NCI-H1048 (cell line): ENCODE measurements around the gene GIMAP4.
"Not testable (repeated sequence)": the region's sequence is repeated elsewhere in the genome, so short reads cannot be mapped to it uniquely, and the experiment has no call there.

Experiments used
- DNase-seq: peaks from one replicate; lab custom pipeline; 2025; lab: John Stamatoyannopoulos, UW

GIMAP4 gene

GRCh38 chr7:150580638-150581394, 13.6 kb downstream of the GIMAP4 start:
- DNase-seq, result no peak

GRCh38 chr7:150585199-150585598, 18.0 kb downstream of the GIMAP4 start:
- DNase-seq, result no peak

DNA sequence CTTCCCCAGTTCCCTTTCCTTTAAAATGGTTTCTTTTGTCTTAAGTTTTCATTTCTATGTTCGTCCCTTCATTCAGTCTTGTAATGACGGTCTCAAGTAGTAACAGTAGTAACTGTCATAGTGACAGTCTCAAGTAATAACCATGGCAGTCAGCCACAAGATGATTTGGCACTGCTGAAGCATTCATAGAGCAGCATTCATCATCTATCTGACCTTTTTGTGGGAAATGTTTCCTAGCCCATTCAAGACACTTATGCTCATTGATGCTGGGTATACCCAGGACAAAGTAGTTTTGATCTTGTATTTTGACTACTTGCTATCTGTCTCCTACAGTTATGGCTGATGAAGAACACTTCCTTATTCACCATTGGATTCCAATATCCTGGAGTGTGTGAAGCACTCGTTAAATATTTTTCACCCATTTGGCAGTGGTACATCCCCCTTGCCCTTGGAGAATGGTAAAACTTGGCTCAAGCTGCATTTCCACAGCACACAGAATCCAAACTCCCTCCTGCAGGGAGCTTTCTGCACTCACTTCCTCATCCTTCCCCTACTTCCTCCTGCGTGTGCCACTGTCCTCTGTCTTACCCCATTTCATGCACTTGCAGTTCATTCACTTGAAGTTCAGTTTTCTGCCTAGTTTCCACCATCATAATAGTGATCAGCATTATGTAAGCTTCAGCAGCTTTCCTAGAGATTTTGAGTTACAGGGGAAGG, 19.0 kb downstream of the GIMAP4 start:
- DNase-seq, result no peak

GRCh38 chr7:150586785-150587152, 19.6 kb downstream of the GIMAP4 start:
- no peak for DNase-seq

- DNase-seq, result no peak
Measured at GRCh38 chr7:150587551-150587950, 20.4 kb downstream of the GIMAP4 start.

DNA sequence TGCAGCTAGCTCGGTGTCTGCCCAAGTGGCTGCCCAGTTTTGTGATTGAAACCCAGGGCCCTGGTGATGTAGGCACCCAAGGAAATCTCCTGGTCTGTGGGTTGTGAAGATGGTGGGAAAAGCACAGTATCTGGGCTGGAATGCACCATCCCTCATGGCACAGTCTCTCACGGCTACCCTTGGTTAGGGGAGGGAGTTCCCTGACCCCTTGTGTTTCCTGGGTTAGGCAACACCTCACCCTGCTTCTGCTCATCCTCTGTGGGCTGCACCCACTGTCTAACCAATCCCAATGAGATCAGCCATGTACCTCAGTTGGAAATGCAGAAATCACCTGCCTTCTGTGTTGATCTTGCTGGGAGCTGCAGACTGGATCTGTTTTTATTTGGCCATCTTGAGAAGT, 27.6 kb downstream of the GIMAP4 start:
- DNase-seq, result no peak

- DNase-seq, result no peak
Measured at GRCh38 chr7:150595361-150595760, 28.2 kb downstream of the GIMAP4 start.

- not testable (repeated sequence) for DNase-seq
Measured at GRCh38 chr7:150603600-150603999, 36.4 kb downstream of the GIMAP4 start.

- DNase-seq, result no peak
Measured at GRCh38 chr7:150610233-150610632, 43.0 kb downstream of the GIMAP4 start.

- DNase-seq, result no peak
Measured at GRCh38 chr7:150612925-150613324, 45.7 kb downstream of the GIMAP4 start.

- DNase-seq, result no peak
Measured at GRCh38 chr7:150613880-150614279, 46.7 kb downstream of the GIMAP4 start.

DNA sequence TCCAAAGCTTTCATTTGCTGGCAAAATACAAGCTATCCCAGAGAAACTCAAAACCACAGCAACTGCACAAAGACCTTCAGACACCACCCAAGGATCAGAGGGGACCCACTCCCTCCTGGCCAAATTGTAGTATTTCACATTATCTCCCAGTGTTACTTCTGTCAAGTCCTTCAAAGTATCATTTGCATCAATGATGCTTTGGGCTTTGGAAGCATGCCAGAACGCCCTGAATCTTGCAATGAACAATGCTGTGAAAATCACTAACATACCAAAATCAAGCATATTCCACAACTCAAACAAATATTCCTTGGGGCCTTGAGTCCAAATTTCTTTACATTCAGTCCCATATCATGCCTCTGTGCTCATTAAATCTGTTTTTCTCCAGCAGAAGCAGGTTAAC, 47.2 kb downstream of the GIMAP4 start:
- not testable (repeated sequence) for DNase-seq

GRCh38 chr7:150615221-150615755, 48.1 kb downstream of the GIMAP4 start:
- DNase-seq, result not testable (repeated sequence)

DNA sequence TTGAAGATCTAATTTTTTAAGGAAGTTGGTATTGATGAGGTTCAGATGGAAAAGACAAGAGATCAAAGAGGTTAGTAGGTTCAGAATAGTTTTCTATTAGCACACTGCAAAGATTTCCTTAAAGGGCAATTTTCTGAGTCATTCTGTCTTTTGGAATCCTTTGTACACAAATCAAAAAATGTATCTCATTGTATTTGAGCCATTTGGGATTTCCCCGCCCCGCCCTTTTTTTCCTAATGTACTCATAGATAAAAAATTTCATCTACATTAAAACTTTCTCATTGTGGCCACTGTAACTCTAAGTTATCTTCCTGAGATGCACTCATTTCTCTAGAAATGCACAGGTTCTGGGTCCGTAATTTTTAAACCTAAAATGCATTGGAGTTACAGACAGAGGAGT, 52.9 kb downstream of the GIMAP4 start:
- DNase-seq, result no peak

GRCh38 chr7:150620617-150621371, 53.6 kb downstream of the GIMAP4 start:
- no peak for DNase-seq

GRCh38 chr7:150621376-150621775, 54.2 kb downstream of the GIMAP4 start:
- DNase-seq, result no peak
